Measurements from ENCODE around the gene TEX26. TPM values are rescaled to one million over a fixed set of nuclear protein-coding genes. Genes with fewer than 3 reads are reported as not detected.

Gene TEX26
- polyA plus RNA-seq, 2 donors = 0.45 TPM; not detected in 1

GRCh38 chr13:30900952-30901749 lies 31.3 kb upstream of the TEX26 start:
- no peak overlapping the region for H3K4me3 ChIP-seq (ENCODE audit: low read depth in 1 of 2, low read length in 2 of 2)
- peaks cover 0 to 7% of the 10 kb centered on the region in 2 donors for H3K4me1 ChIP-seq (ENCODE audit: control insufficient read depth in 2 of 2, insufficient read depth in 2 of 2, low read length in 1 of 2)
- no peaks in the 10 kb centered on the region for H3K9me3 ChIP-seq (ENCODE audit: control insufficient read depth in 2 of 2, insufficient read depth in 1 of 2, low read depth in 1 of 2, low read length in 1 of 2)
- H3K36me3 ChIP-seq (ENCODE audit: control insufficient read depth in 2 of 2, insufficient read depth in 2 of 2, low read length in 1 of 2) = no peaks in the 10 kb centered on the region
- 80 to 81% methylated on average over 5 of the region's 5 CpGs for WGBS, 2 donors
- H3K27me3 ChIP-seq (ENCODE audit: control insufficient read depth in 1 of 2, insufficient read depth in 2 of 2, low read length in 2 of 2) = no peaks in the 10 kb centered on the region
- H3K27ac ChIP-seq (ENCODE audit: low read depth in 2 of 2, low read length in 1 of 2) = no peak overlapping the region

- Histone ChIP-seq H3K27ac (ENCODE audit: low read depth in 2 of 2, low read length in 1 of 2) (no peak overlapping the region), H3K4me3 (ENCODE audit: low read depth in 1 of 2, low read length in 2 of 2) (no peak overlapping the region), H3K9me3 (ENCODE audit: control insufficient read depth in 2 of 2, insufficient read depth in 1 of 2, low read depth in 1 of 2, low read length in 1 of 2) (no peaks in the 10 kb centered on the region), H3K36me3 (ENCODE audit: control insufficient read depth in 2 of 2, insufficient read depth in 2 of 2, low read length in 1 of 2) (no peaks in the 10 kb centered on the region), H3K27me3 (ENCODE audit: control insufficient read depth in 1 of 2, insufficient read depth in 2 of 2, low read length in 2 of 2) (no peaks in the 10 kb centered on the region), H3K4me1 (ENCODE audit: control insufficient read depth in 2 of 2, insufficient read depth in 2 of 2, low read length in 1 of 2) (peaks cover 11 to 24% of the 10 kb centered on the region in 2 donors)
- WGBS, 2 donors = 90 to 93% methylated on average over 1 of the region's 1 CpG
These were observed 28.4 kb upstream of the TEX26 start for GRCh38 chr13:30904043-30904442.

DNA sequence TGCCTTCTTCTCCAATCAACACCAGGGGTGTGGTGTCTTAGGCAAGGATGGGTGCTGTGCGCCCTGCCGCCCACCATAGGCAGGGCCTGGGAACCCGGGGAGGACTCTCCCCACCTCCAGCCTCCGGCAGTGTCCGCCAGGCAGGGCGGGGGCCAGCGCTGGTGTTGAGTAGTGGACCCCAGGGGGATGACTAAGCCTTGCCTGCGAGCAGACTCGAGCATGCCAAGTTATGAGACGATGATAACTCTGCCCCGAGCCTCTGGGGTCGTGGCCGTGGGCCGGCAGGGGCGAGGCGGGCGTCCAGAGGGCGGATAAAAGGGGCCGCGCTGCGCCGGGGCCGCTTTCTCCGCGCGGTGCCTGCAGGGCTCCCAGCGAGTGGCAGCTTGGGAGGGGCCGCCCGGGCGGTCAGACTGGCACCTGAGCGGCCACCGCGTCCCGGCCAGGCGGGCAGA lies 26.5 kb upstream of the TEX26 start, which contains the start of gene MEDAG:
Gene MEDAG, plus strand, starts transcription at position 340 of the 452 bp plus-strand sequence. CDS start 245 bp downstream, outside the sequence.
- H3K4me1 ChIP-seq (ENCODE audit: control insufficient read depth in 2 of 2, insufficient read depth in 2 of 2, low read length in 1 of 2) = peaks cover 11 to 27% of the 10 kb centered on the region in 2 donors
- no peaks in the 10 kb centered on the region for H3K27me3 ChIP-seq (ENCODE audit: control insufficient read depth in 1 of 2, insufficient read depth in 2 of 2, low read length in 2 of 2)
- no peaks in the 10 kb centered on the region for H3K36me3 ChIP-seq (ENCODE audit: control insufficient read depth in 2 of 2, insufficient read depth in 2 of 2, low read length in 1 of 2)
- H3K4me3 ChIP-seq (ENCODE audit: low read depth in 1 of 2, low read length in 2 of 2) = peak within 1 kb of the TSS; percentile 36 to 51
- WGBS, 2 donors = 7 to 8% methylated on average over 27 to 35 of the region's 35 CpGs
- no peaks in the 10 kb centered on the region for H3K9me3 ChIP-seq (ENCODE audit: control insufficient read depth in 2 of 2, insufficient read depth in 1 of 2, low read depth in 1 of 2, low read length in 1 of 2)
- peak within 1 kb of the TSS; percentile 37 to 62 for H3K27ac ChIP-seq (ENCODE audit: low read depth in 2 of 2, low read length in 1 of 2)

- H3K9me3 ChIP-seq (ENCODE audit: control insufficient read depth in 2 of 2, insufficient read depth in 1 of 2, low read depth in 1 of 2, low read length in 1 of 2) = no peaks in the 10 kb centered on the region
- H3K36me3 ChIP-seq (ENCODE audit: control insufficient read depth in 2 of 2, insufficient read depth in 2 of 2, low read length in 1 of 2) = no peaks in the 10 kb centered on the region
- H3K4me1 ChIP-seq (ENCODE audit: control insufficient read depth in 2 of 2, insufficient read depth in 2 of 2, low read length in 1 of 2) = peaks cover 11 to 27% of the 10 kb centered on the region in 2 donors
- H3K4me3 ChIP-seq (ENCODE audit: low read depth in 1 of 2, low read length in 2 of 2) = peak overlapping the region; percentile 36 to 51
- no peaks in the 10 kb centered on the region for H3K27me3 ChIP-seq (ENCODE audit: control insufficient read depth in 1 of 2, insufficient read depth in 2 of 2, low read length in 2 of 2)
- peak overlapping the region; percentile 37 to 62 for H3K27ac ChIP-seq (ENCODE audit: low read depth in 2 of 2, low read length in 1 of 2)
- WGBS, 2 donors = 15 to 22% methylated on average over 59 to 60 of the region's 60 CpGs
These were observed 25.9 kb upstream of the TEX26 start for GRCh38 chr13:30906411-30907051.

GRCh38 chr13:30907121-30907861 lies 25.2 kb upstream of the TEX26 start:
- H3K36me3 ChIP-seq (ENCODE audit: control insufficient read depth in 2 of 2, insufficient read depth in 2 of 2, low read length in 1 of 2) = no peaks in the 10 kb centered on the region
- no peaks in the 10 kb centered on the region for H3K9me3 ChIP-seq (ENCODE audit: control insufficient read depth in 2 of 2, insufficient read depth in 1 of 2, low read depth in 1 of 2, low read length in 1 of 2)
- peak overlapping the region; percentile 29 to 51 for H3K27ac ChIP-seq (ENCODE audit: low read depth in 2 of 2, low read length in 1 of 2)
- H3K4me3 ChIP-seq (ENCODE audit: low read depth in 1 of 2, low read length in 2 of 2) = peak overlapping the region; percentile 36 to 51
- 35 to 48% methylated on average over 10 of the region's 10 CpGs for WGBS, 2 donors
- no peaks in the 10 kb centered on the region for H3K27me3 ChIP-seq (ENCODE audit: control insufficient read depth in 1 of 2, insufficient read depth in 2 of 2, low read length in 2 of 2)
- peaks cover 11 to 27% of the 10 kb centered on the region in 2 donors for H3K4me1 ChIP-seq (ENCODE audit: control insufficient read depth in 2 of 2, insufficient read depth in 2 of 2, low read length in 1 of 2)

GRCh38 chr13:30908416-30908980 lies 24.0 kb upstream of the TEX26 start:
- H3K4me1 ChIP-seq (ENCODE audit: control insufficient read depth in 2 of 2, insufficient read depth in 2 of 2, low read length in 1 of 2) = peaks cover 11 to 27% of the 10 kb centered on the region in 2 donors
- no peaks in the 10 kb centered on the region for H3K36me3 ChIP-seq (ENCODE audit: control insufficient read depth in 2 of 2, insufficient read depth in 2 of 2, low read length in 1 of 2)
- H3K27me3 ChIP-seq (ENCODE audit: control insufficient read depth in 1 of 2, insufficient read depth in 2 of 2, low read length in 2 of 2) = no peaks in the 10 kb centered on the region
- H3K9me3 ChIP-seq (ENCODE audit: control insufficient read depth in 2 of 2, insufficient read depth in 1 of 2, low read depth in 1 of 2, low read length in 1 of 2) = no peaks in the 10 kb centered on the region
- H3K4me3 ChIP-seq (ENCODE audit: low read depth in 1 of 2, low read length in 2 of 2) = no peak overlapping the region
- H3K27ac ChIP-seq (ENCODE audit: low read depth in 2 of 2, low read length in 1 of 2) = no peak overlapping the region
- WGBS, 2 donors = 14 to 18% methylated on average over 5 of the region's 5 CpGs

DNA sequence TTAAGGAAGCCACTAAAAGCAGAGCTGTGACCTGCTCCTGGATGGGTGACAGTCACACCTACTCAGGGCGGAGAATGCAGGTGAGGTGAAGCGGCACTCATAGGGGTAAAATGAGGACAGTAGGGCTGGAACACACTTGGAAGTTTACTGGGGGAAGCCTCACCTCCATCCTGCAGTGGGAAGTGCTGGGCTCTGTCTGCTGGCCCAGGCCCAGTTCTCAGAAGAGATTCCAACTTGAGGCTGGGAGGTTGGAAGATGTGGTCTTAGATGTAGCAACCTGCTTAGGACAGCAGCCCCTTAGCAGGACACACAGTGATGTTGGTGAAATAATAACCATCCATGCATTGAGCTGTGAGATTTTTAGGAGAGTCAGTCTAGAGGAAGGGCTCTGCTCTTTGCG lies 21.8 kb upstream of the TEX26 start:
- H3K36me3 ChIP-seq (ENCODE audit: control insufficient read depth in 2 of 2, insufficient read depth in 2 of 2, low read length in 1 of 2) = no peaks in the 10 kb centered on the region
- no peak overlapping the region for H3K4me3 ChIP-seq (ENCODE audit: low read depth in 1 of 2, low read length in 2 of 2)
- H3K27me3 ChIP-seq (ENCODE audit: control insufficient read depth in 1 of 2, insufficient read depth in 2 of 2, low read length in 2 of 2) = no peaks in the 10 kb centered on the region
- H3K4me1 ChIP-seq (ENCODE audit: control insufficient read depth in 2 of 2, insufficient read depth in 2 of 2, low read length in 1 of 2) = peaks cover 11 to 25% of the 10 kb centered on the region in 2 donors
- no peak overlapping the region for H3K27ac ChIP-seq (ENCODE audit: low read depth in 2 of 2, low read length in 1 of 2)
- H3K9me3 ChIP-seq (ENCODE audit: control insufficient read depth in 2 of 2, insufficient read depth in 1 of 2, low read depth in 1 of 2, low read length in 1 of 2) = no peaks in the 10 kb centered on the region
- 81 to 92% methylated on average over 3 of the region's 3 CpGs for WGBS, 2 donors

DNA sequence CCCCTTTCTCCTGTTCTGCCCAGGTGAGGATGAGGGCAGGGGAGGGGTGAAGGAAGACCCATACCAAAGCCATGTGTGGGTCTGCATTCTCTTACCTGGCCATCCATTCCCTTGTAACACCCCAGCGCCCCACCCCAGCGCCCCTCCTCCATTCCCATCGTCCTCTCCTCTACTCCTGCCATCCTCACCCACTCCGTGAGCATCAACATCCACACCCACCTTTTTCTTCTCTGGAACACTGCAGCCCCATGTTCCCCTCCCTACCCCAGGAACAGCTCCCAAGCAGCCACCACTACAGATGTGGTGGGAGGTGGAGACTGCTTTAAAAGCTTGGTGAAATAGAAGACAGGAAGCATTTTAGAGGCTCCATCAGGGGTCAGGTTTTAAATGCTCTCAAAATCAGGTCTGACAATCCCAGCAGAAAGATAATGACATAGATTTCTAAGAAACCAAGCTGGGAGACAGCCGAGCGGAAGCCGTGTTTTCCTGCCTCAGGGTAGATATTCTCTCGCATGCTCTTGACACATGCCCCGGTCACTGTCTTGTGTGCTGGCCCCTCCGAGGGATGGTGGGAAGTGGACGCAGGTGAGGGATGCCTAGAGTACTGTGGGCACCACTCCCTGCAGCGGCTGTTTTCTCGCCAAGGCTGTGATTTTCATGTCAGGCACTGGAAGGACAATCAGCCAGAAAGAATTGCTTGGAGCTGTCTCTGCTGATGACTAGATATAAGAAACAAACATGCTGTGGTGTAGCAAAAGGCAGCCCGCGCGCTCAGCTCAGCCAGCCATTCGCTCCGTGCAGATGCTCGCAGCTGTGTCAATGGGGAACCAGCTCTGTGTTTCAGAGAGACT lies 16.5 kb upstream of the TEX26 start:
- 72 to 73% methylated on average over 19 of the region's 19 CpGs for WGBS, 2 donors
- Histone ChIP-seq H3K27ac (ENCODE audit: low read depth in 2 of 2, low read length in 1 of 2) (no peak overlapping the region), H3K27me3 (ENCODE audit: control insufficient read depth in 1 of 2, insufficient read depth in 2 of 2, low read length in 2 of 2) (no peaks in the 10 kb centered on the region), H3K36me3 (ENCODE audit: control insufficient read depth in 2 of 2, insufficient read depth in 2 of 2, low read length in 1 of 2) (no peaks in the 10 kb centered on the region), H3K4me3 (ENCODE audit: low read depth in 1 of 2, low read length in 2 of 2) (no peak overlapping the region), H3K4me1 (ENCODE audit: control insufficient read depth in 2 of 2, insufficient read depth in 2 of 2, low read length in 1 of 2) (peaks cover 0 to 3% of the 10 kb centered on the region in 2 donors), H3K9me3 (ENCODE audit: control insufficient read depth in 2 of 2, insufficient read depth in 1 of 2, low read depth in 1 of 2, low read length in 1 of 2) (no peaks in the 10 kb centered on the region)
